H9 (cell line): ENCODE results near the gene PLB1. TPM values are rescaled to one million over a fixed set of nuclear protein-coding genes. Genes with fewer than 3 reads are reported as not detected.

Source experiments
- DNase-seq: peaks from one replicate; pipeline ENCODE4 v3.0.0-alpha.2; 2017
- H2AFZ ChIP-seq: one replicate; pipeline ENCODE4 v1.6.1; 2013; ENCODE audit warnings: mild to moderate bottlenecking, low read length, control low read depth, moderate library complexity
- H2AK5ac ChIP-seq: 2 replicates; pipeline ENCODE4 v1.6.1; 2013; ENCODE audit warnings: low read length, control low read depth, mixed read lengths; ENCODE audit not compliant: insufficient read length
- H2BK120ac ChIP-seq: one replicate; pipeline ENCODE4 v1.6.1; 2013; ENCODE audit warnings: low read depth, mild to moderate bottlenecking, low read length, control low read depth, inconsistent platforms; ENCODE audit not compliant: poor library complexity, severe bottlenecking
- H2BK12ac ChIP-seq: 2 replicates; pipeline ENCODE4 v1.6.1; 2013; ENCODE audit warnings: low read length, control low read depth, mixed read lengths, low read depth; ENCODE audit not compliant: insufficient read length
- H2BK15ac ChIP-seq: 2 replicates; pipeline ENCODE4 v1.6.1; 2013; ENCODE audit warnings: low read depth, low read length, control low read depth
- H2BK20ac ChIP-seq: one replicate; pipeline ENCODE4 v1.6.1; 2013; ENCODE audit warnings: low read depth, mild to moderate bottlenecking, low read length, control low read depth, inconsistent platforms; ENCODE audit not compliant: poor library complexity, severe bottlenecking
- H2BK5ac ChIP-seq: 2 replicates; pipeline ENCODE4 v1.6.1; 2013; ENCODE audit warnings: low read length, control low read depth, mixed read lengths; ENCODE audit not compliant: insufficient read length
- H3K14ac ChIP-seq: 2 replicates; pipeline ENCODE4 v1.6.1; 2013; ENCODE audit warnings: low read length, control low read depth; ENCODE audit not compliant: insufficient read depth
- H3K18ac ChIP-seq: 2 replicates; pipeline ENCODE4 v1.6.1; 2013; ENCODE audit warnings: low read depth, mild to moderate bottlenecking, mixed read lengths, low read length, control low read depth; ENCODE audit not compliant: insufficient read length
- H3K23ac ChIP-seq: 2 replicates; pipeline ENCODE4 v1.6.1; 2013; ENCODE audit warnings: low read length, control low read depth, mixed read lengths, low read depth; ENCODE audit not compliant: insufficient read length
- H3K23me2 ChIP-seq: 2 replicates; pipeline ENCODE4 v1.6.1; 2013; ENCODE audit warnings: low read depth, mild to moderate bottlenecking, mixed read lengths, low read length, control low read depth; ENCODE audit not compliant: insufficient read length, poor library complexity, severe bottlenecking
- H3K27ac ChIP-seq: 2 replicates; pipeline ENCODE4 v1.5.1; 2013; ENCODE audit warnings: low read length, control low read depth, mixed read lengths, low read depth; ENCODE audit not compliant: insufficient read length
- H3K27me3 ChIP-seq: 2 replicates; pipeline ENCODE4 v1.6.1; 2013; ENCODE audit warnings: low read length, control low read depth, inconsistent platforms; ENCODE audit not compliant: insufficient read depth
- H3K4ac ChIP-seq: 2 replicates; pipeline ENCODE4 v1.6.1; 2013; ENCODE audit warnings: low read depth, mild to moderate bottlenecking, control low read depth, inconsistent platforms, low read length, moderate library complexity
- H3K4me1 ChIP-seq: 2 replicates; pipeline ENCODE4 v1.6.1; 2013; ENCODE audit warnings: low read length, control low read depth, inconsistent platforms; ENCODE audit not compliant: insufficient read depth
- H3K4me2 ChIP-seq: 2 replicates; pipeline ENCODE4 v1.6.1; 2013; ENCODE audit warnings: low read length, control low read depth, mixed read lengths; ENCODE audit not compliant: insufficient read length, insufficient read depth
- H3K56ac ChIP-seq: 2 replicates; pipeline ENCODE4 v1.6.1; 2013; ENCODE audit warnings: low read depth, mild to moderate bottlenecking, mixed read lengths, low read length, control low read depth; ENCODE audit not compliant: insufficient read length
- H3K79me1 ChIP-seq: 2 replicates; pipeline ENCODE4 v1.6.1; 2013; ENCODE audit warnings: low read depth, mild to moderate bottlenecking, moderate library complexity, low read length, control low read depth, inconsistent platforms; ENCODE audit not compliant: insufficient read depth, poor library complexity, severe bottlenecking
- H3K79me2 ChIP-seq: 2 replicates; pipeline ENCODE4 v1.6.1; 2013; ENCODE audit warnings: low read length, control low read depth, inconsistent platforms; ENCODE audit not compliant: insufficient read depth
- H3K9ac ChIP-seq: 2 replicates; pipeline ENCODE4 v1.6.1; 2013; ENCODE audit warnings: low read length, control low read depth, mixed read lengths; ENCODE audit not compliant: insufficient read length; ENCODE audit errors: extremely low read depth
- H3K9me3 ChIP-seq: one replicate; pipeline ENCODE4 v1.6.1; 2013; ENCODE audit warnings: low read depth, low read length, inconsistent platforms; ENCODE audit not compliant: control insufficient read depth
- H3T11ph ChIP-seq: one replicate; pipeline ENCODE4 v1.6.1; 2013; ENCODE audit warnings: mild to moderate bottlenecking, low read length, control low read depth, inconsistent platforms
- H4K20me1 ChIP-seq: one replicate; pipeline ENCODE4 v1.6.1; 2013; ENCODE audit not compliant: control insufficient read depth, insufficient read length, insufficient read depth
- H4K5ac ChIP-seq: 2 replicates; pipeline ENCODE4 v1.6.1; 2013; ENCODE audit warnings: low read depth, mild to moderate bottlenecking, mixed read lengths, low read length, control low read depth; ENCODE audit not compliant: insufficient read length
- H4K8ac ChIP-seq: replicated peaks from 2 replicates; pipeline ENCODE4 v1.6.1; 2013; ENCODE audit warnings: low read length, control low read depth, mixed read lengths, low read depth; ENCODE audit not compliant: insufficient read length
- H4K91ac ChIP-seq: 2 replicates; pipeline ENCODE4 v1.6.1; 2013; ENCODE audit warnings: low read depth, mild to moderate bottlenecking, moderate library complexity, mixed read lengths, low read length, control low read depth; ENCODE audit not compliant: insufficient read length
- H3K27ac Mint-ChIP-seq, 3 experiments: 2 replicates in 2 of 3; 3 replicates in 1 of 3; pipeline ENCODE4 v1.8.0; 2020 to 2021; ENCODE audit warnings: mixed read lengths in 3 of 3, mild to moderate bottlenecking in 1 of 3, moderate library complexity in 1 of 3
- H3K27me3 Mint-ChIP-seq: 2 replicates; pipeline ENCODE4 v1.8.0; 2021; ENCODE audit warnings: low read depth, mild to moderate bottlenecking, moderate library complexity, mixed read lengths
- H3K36me3 Mint-ChIP-seq, 3 experiments: 2 replicates in 2 of 3; 3 replicates in 1 of 3; pipeline ENCODE4 v1.8.0; 2020 to 2021; ENCODE audit warnings: low read depth in 3 of 3, mixed read lengths in 3 of 3; ENCODE audit not compliant: insufficient read depth in 1 of 3
- H3K4me1 Mint-ChIP-seq, 2 experiments: 2 replicates each; pipeline ENCODE4 v1.8.0; 2020; ENCODE audit warnings: mixed read lengths in 2 of 2
- H3K4me3 Mint-ChIP-seq, 2 experiments: 2 replicates in 1 of 2; 3 replicates in 1 of 2; pipeline ENCODE4 v1.8.0; 2020 to 2021; ENCODE audit warnings: mild to moderate bottlenecking in 2 of 2, mixed read lengths in 2 of 2, moderate library complexity in 1 of 2
- H3K9me3 Mint-ChIP-seq, 2 experiments: 2 replicates in 1 of 2; 3 replicates in 1 of 2; pipeline ENCODE4 v1.8.0; 2020; ENCODE audit warnings: mild to moderate bottlenecking in 2 of 2, mixed read lengths in 2 of 2, moderate library complexity in 1 of 2
- CTCF ChIP-seq: fragments of 200-600 bp; sonication (generic); conservative IDR thresholded peaks from 3 replicates; pipeline ENCODE4 v1.8.0; 2021; ENCODE audit warnings: antibody characterized with exemption, mild to moderate bottlenecking
- WGBS: extraction: QIAGEN DNeasy Blood & Tissue Kit; methylation state at CpG from one replicate; pipeline ENCODE4 v1.1.7; 2013; ENCODE audit warnings: missing lambda C conversion rate, low lambda C conversion rate, mixed read lengths; ENCODE audit not compliant: insufficient read length; ENCODE audit errors: extremely low coverage; 5-methylcytosine and 5-hydroxymethylcytosine counted together
- total RNA-seq: library from RNA; stranded (reverse); gene quantifications from 2 replicates; pipeline ENCODE4 v1.2.1, GENCODE V29; 2021

The PLB1 gene
- total RNA-seq, 1 experiment from 2014 or later = not detected

GRCh38 chr2:28583899-28584553 lies 88.2 kb downstream of the PLB1 start:
- no peaks in the 10 kb centered on the region for H3K9me3 Mint-ChIP-seq
- Histone ChIP-seq H3K4me1 (peaks cover 6% of the 10 kb centered on the region; the same call in 1 of the 2 replicates), H3K27ac (no peak overlapping the region), H2BK5ac (no peak overlapping the region), H3T11ph (no peak overlapping the region), H3K4me2 (no peak overlapping the region), H2BK12ac (no peak overlapping the region), H3K56ac (no peak overlapping the region), H4K5ac (no peak overlapping the region), H2AFZ (no peak overlapping the region), H4K20me1 (no peaks in the 10 kb centered on the region), H3K27me3 (no peaks in the 10 kb centered on the region), H4K8ac (no peak overlapping the region), H3K9me3 (no peaks in the 10 kb centered on the region), H3K23me2 (no peaks in the 10 kb centered on the region), H2BK120ac (no peak overlapping the region), H2BK20ac (no peak overlapping the region), H2AK5ac (no peak overlapping the region), H3K4ac (no peak overlapping the region), H3K79me2 (no peaks in the 10 kb centered on the region), H3K23ac (no peak overlapping the region), H3K18ac (no peak overlapping the region), H3K9ac (no peak overlapping the region), H3K79me1 (no peaks in the 10 kb centered on the region), H3K14ac (peak overlapping the region; percentile 11; the same call in 1 of the 2 replicates), H2BK15ac (no peak overlapping the region), H4K91ac (no peak overlapping the region)
- no peaks in the 10 kb centered on the region; the same call in 1 of the 2 replicates for H3K27me3 Mint-ChIP-seq
- H3K4me1 Mint-ChIP-seq = peaks cover 0 to 3% of the 10 kb centered on the region in 2 experiments; a peak in 2 of 4 replicates
- no peak overlapping the region for H3K4me3 Mint-ChIP-seq
- TF ChIP-seq CTCF = no peak
- peak overlapping the region in 2 of 3 experiments; percentile 65 to 73; a peak in 3 of 7 replicates for H3K27ac Mint-ChIP-seq
- no peaks in the 10 kb centered on the region; a peak in 1 of 7 replicates for H3K36me3 Mint-ChIP-seq
- no peak for DNase-seq
- WGBS = no CpG with 5 or more reads among the region's 10 CpGs
